CD4-positive, alpha-beta memory T cell (primary cell): ENCODE data around the gene SEMA4B. TPM values are rescaled to one million over a fixed set of nuclear protein-coding genes. Genes with fewer than 3 reads are reported as not detected.

Experiments
- CTCF ChIA-PET: fragments of 350-600 bp; sonication (Branson Sonifier 250); formaldehyde crosslinking; loops from one replicate; lab custom pipeline; 2021; ENCODE audit warnings: inconsistent platforms; ENCODE audit not compliant: partially characterized antibody; lab: Charles Lee
- POLR2A ChIA-PET: fragments of 350-600 bp; sonication (Branson Sonifier 250); formaldehyde crosslinking; loops from one replicate; lab custom pipeline; 2021; ENCODE audit not compliant: partially characterized antibody; lab: Charles Lee
- DNase-seq, 5 donors: peaks; one replicate each; pipeline versions ENCODE4 v3.0.0 to v3.0.0-alpha.2; 2020 to 2022; ENCODE audit warnings: mixed read lengths in 1 of 5
- H3K27ac ChIP-seq: one replicate; pipeline ENCODE4 v1.7.0; 2013; ENCODE audit warnings: low read depth, low read length
- H3K27me3 ChIP-seq: 2 replicates; pipeline ENCODE4 v1.7.0; 2013; ENCODE audit warnings: mild to moderate bottlenecking, low read length, moderate library complexity; ENCODE audit not compliant: insufficient read depth
- H3K36me3 ChIP-seq: 2 replicates; pipeline ENCODE4 v1.7.0; 2013; ENCODE audit warnings: mild to moderate bottlenecking, low read length, moderate library complexity; ENCODE audit not compliant: insufficient read depth
- H3K4me1 ChIP-seq: 2 replicates; pipeline ENCODE4 v1.7.0; 2013; ENCODE audit warnings: mild to moderate bottlenecking, low read length, moderate library complexity; ENCODE audit not compliant: insufficient read depth
- H3K4me3 ChIP-seq, 2 donors: one replicate each; pipeline ENCODE4 v1.7.0; 2013; ENCODE audit warnings: low read length in 2 of 2, mild to moderate bottlenecking in 1 of 2
- H3K9me3 ChIP-seq, 2 donors: one replicate each; pipeline ENCODE4 v1.7.0; 2013; ENCODE audit warnings: low read length in 2 of 2, control low read depth in 1 of 2; ENCODE audit not compliant: control insufficient read depth in 1 of 2
- H3K27ac Mint-ChIP-seq, 7 donors: one replicate each; pipeline ENCODE4 v1.8.0; 2020 to 2021; ENCODE audit warnings: mixed read lengths in 7 of 7, mild to moderate bottlenecking in 6 of 7, inconsistent platforms in 3 of 7, moderate library complexity in 3 of 7
- H3K27me3 Mint-ChIP-seq, 2 donors: one replicate each; pipeline ENCODE4 v1.8.0; 2020 to 2021; ENCODE audit warnings: mixed read lengths in 2 of 2
- H3K36me3 Mint-ChIP-seq, 2 donors: one replicate each; pipeline ENCODE4 v1.8.0; 2020 to 2021; ENCODE audit warnings: mixed read lengths in 2 of 2, inconsistent platforms in 1 of 2, mild to moderate bottlenecking in 1 of 2
- H3K4me1 Mint-ChIP-seq, 4 donors: one replicate each; pipeline ENCODE4 v1.8.0; 2020 to 2021; ENCODE audit warnings: mixed read lengths in 4 of 4, mild to moderate bottlenecking in 1 of 4
- H3K4me3 Mint-ChIP-seq, 8 donors: one replicate each; pipeline ENCODE4 v1.8.0; 2020 to 2021; ENCODE audit warnings: mixed read lengths in 8 of 8, mild to moderate bottlenecking in 7 of 8, moderate library complexity in 6 of 8, inconsistent platforms in 3 of 8
- H3K9me3 Mint-ChIP-seq, 8 donors: one replicate each; pipeline ENCODE4 v1.8.0; 2020 to 2021; ENCODE audit warnings: mixed read lengths in 8 of 8, mild to moderate bottlenecking in 5 of 8, inconsistent platforms in 3 of 8, moderate library complexity in 1 of 8
- intact Hi-C: fragments of 100-400 bp; cut with micrococcal nuclease; formaldehyde crosslinking; loops from one replicate; pipeline ENCODE4 v1.15.1; 2023
- polyA plus RNA-seq, 2 donors: library from polyadenylated mRNA; unstranded; fragments of 300-500 nt; fragmentation: Illumina TruSeq; gene quantifications; one replicate each; pipeline ENCODE4 v1.2.3, GENCODE V29; 2021
- total RNA-seq, 2 experiments: library from RNA; stranded (reverse); gene quantifications; one replicate each; pipeline ENCODE4 v1.2.3, GENCODE V29; 2021

The SEMA4B gene
- total and polyA plus RNA-seq, 4 experiments from 2014 or later: 4.4 to 23.0 (median 14.7) TPM

- ChIA-PET POLR2A (interaction anchor here (0.9 to 2.6 kb wide), 3 partner anchors 10 to 20 kb away, joined by 3 to 10 read pairs (median 4); partner anchors contain the start of genes CIB1 and GDPGP1), CTCF (interaction anchor here (0.8 to 3.8 kb wide), 17 partner anchors 11 to 98 kb away, joined by 3 to 22 read pairs (median 4); partner anchors contain the start of genes CIB1, GDPGP1, SEMA4B and TTLL13)
- H3K4me3 Mint-ChIP-seq: no peak overlapping the region
- no peak overlapping the region for H3K27ac ChIP-seq
- H3K9me3 ChIP-seq: no peaks in the 10 kb centered on the region
- H3K27ac Mint-ChIP-seq: no peak overlapping the region
- H3K4me1 ChIP-seq: no peaks in the 10 kb centered on the region
- H3K4me1 Mint-ChIP-seq: peaks cover 6 to 13% (median 8%) of the 10 kb centered on the region in 4 donors
- intact Hi-C loops: loop anchor here (1.0 kb wide), 1 partner anchor 10 kb away; no protein-coding TSS in a partner anchor
- peaks cover 16% of the 10 kb centered on the region for H3K36me3 ChIP-seq
- H3K27me3 Mint-ChIP-seq: no peaks in the 10 kb centered on the region
- no peak overlapping the region for H3K4me3 ChIP-seq
- peaks cover 8 to 21% of the 10 kb centered on the region in 2 donors for H3K36me3 Mint-ChIP-seq
- DNase-seq: no peak
- no peaks in the 10 kb centered on the region for H3K9me3 Mint-ChIP-seq
- H3K27me3 ChIP-seq: no peaks in the 10 kb centered on the region
Observed at GRCh38 chr15:90221246-90221900, 20.2 kb downstream of the SEMA4B start.

- H3K27me3 ChIP-seq: no peaks in the 10 kb centered on the region
- peaks cover 17% of the 10 kb centered on the region for H3K36me3 ChIP-seq
- intact Hi-C loops: no loop called here
- CTCF ChIA-PET: interaction anchor here (0.7 to 3.8 kb wide), 6 partner anchors 10 to 79 kb away, joined by 3 to 22 read pairs (median 5); partner anchors contain the start of genes CIB1, GDPGP1, SEMA4B and TTLL13
- POLR2A ChIA-PET: interaction anchor here (2.6 kb wide), 1 partner anchor 11 kb away, joined by 10 read pairs; the partner anchor contains the start of genes CIB1 and GDPGP1
- DNase-seq: no peak
- no peaks in the 10 kb centered on the region for H3K9me3 ChIP-seq
- H3K4me3 ChIP-seq: no peak overlapping the region
- H3K27me3 Mint-ChIP-seq: no peaks in the 10 kb centered on the region
- no peak overlapping the region for H3K27ac ChIP-seq
- peaks cover 8 to 21% of the 10 kb centered on the region in 2 donors for H3K36me3 Mint-ChIP-seq
- H3K4me1 Mint-ChIP-seq: peaks cover 6 to 13% (median 8%) of the 10 kb centered on the region in 4 donors
- H3K4me1 ChIP-seq: no peaks in the 10 kb centered on the region
- no peak overlapping the region for H3K4me3 Mint-ChIP-seq
- no peak overlapping the region for H3K27ac Mint-ChIP-seq
- no peaks in the 10 kb centered on the region for H3K9me3 Mint-ChIP-seq
Observed at GRCh38 chr15:90222547-90222946, 21.4 kb downstream of the SEMA4B start.

- H3K9me3 Mint-ChIP-seq: no peaks in the 10 kb centered on the region
- Histone ChIP-seq H3K4me3 (no peak overlapping the region), H3K27me3 (no peaks in the 10 kb centered on the region), H3K36me3 (peaks cover 28% of the 10 kb centered on the region), H3K9me3 (no peaks in the 10 kb centered on the region), H3K4me1 (no peaks in the 10 kb centered on the region), H3K27ac (no peak overlapping the region)
- peaks cover 8 to 21% of the 10 kb centered on the region in 2 donors for H3K36me3 Mint-ChIP-seq
- peak overlapping the region in 1 of 7 donors; percentile 15 for H3K27ac Mint-ChIP-seq
- POLR2A ChIA-PET: interaction anchor here (1.3 kb wide), 1 partner anchor 9 kb away, joined by 3 read pairs; no protein-coding TSS in a partner anchor
- peaks cover 6 to 12% (median 7%) of the 10 kb centered on the region in 4 donors for H3K4me1 Mint-ChIP-seq
- H3K4me3 Mint-ChIP-seq: no peak overlapping the region
- CTCF ChIA-PET: interaction anchor here (0.7 kb wide), 1 partner anchor 61 kb away, joined by 3 read pairs; no protein-coding TSS in a partner anchor
- H3K27me3 Mint-ChIP-seq: no peaks in the 10 kb centered on the region
- intact Hi-C loops: no loop called here
- DNase-seq: no peak
Observed at GRCh38 chr15:90223441-90224165, 22.5 kb downstream of the SEMA4B start.

- ChIA-PET POLR2A (interaction anchor here (1.3 kb wide), 1 partner anchor 23 kb away, joined by 3 read pairs; no protein-coding TSS in a partner anchor), CTCF (no interaction called here)
- Histone ChIP-seq H3K27me3 (no peaks in the 10 kb centered on the region), H3K4me3 (no peak overlapping the region), H3K27ac (no peak overlapping the region), H3K4me1 (peaks cover 12% of the 10 kb centered on the region), H3K9me3 (no peaks in the 10 kb centered on the region), H3K36me3 (peaks cover 41% of the 10 kb centered on the region)
- H3K27me3 Mint-ChIP-seq: no peaks in the 10 kb centered on the region
- peaks cover 20 to 31% of the 10 kb centered on the region in 2 donors for H3K36me3 Mint-ChIP-seq
- peaks cover 0 to 2% (median 0%) of the 10 kb centered on the region in 8 donors for H3K9me3 Mint-ChIP-seq
- intact Hi-C loops: no loop called here
- peaks cover 4 to 18% (median 12%) of the 10 kb centered on the region in 4 donors for H3K4me1 Mint-ChIP-seq
- H3K27ac Mint-ChIP-seq: no peak overlapping the region
- DNase-seq: no peak
- H3K4me3 Mint-ChIP-seq: no peak overlapping the region
Observed at GRCh38 chr15:90225047-90225446, 23.9 kb downstream of the SEMA4B start.

GRCh38 chr15:90225504-90226234 is 24.5 kb downstream of the SEMA4B start:
- POLR2A ChIA-PET: interaction anchor here (1.3 kb wide), 1 partner anchor 24 kb away, joined by 3 read pairs; no protein-coding TSS in a partner anchor
- H3K36me3 ChIP-seq: peaks cover 47% of the 10 kb centered on the region
- Mint-ChIP-seq H3K27me3 (no peaks in the 10 kb centered on the region), H3K4me3 (no peak overlapping the region), H3K27ac (peak overlapping the region in 4 of 7 donors; percentile 22 to 75 (median 50)), H3K36me3 (peaks cover 21 to 32% of the 10 kb centered on the region in 2 donors), H3K9me3 (peaks cover 0 to 2% (median 0%) of the 10 kb centered on the region in 8 donors), H3K4me1 (peaks cover 7 to 24% (median 15%) of the 10 kb centered on the region in 4 donors)
- intact Hi-C loops: no loop called here
- H3K4me3 ChIP-seq: no peak overlapping the region
- no peak overlapping the region for H3K27ac ChIP-seq
- no peaks in the 10 kb centered on the region for H3K27me3 ChIP-seq
- peaks cover 18% of the 10 kb centered on the region for H3K4me1 ChIP-seq
- H3K9me3 ChIP-seq: no peaks in the 10 kb centered on the region
- no peak for DNase-seq
- CTCF ChIA-PET: interaction anchor here (1.0 kb wide), 1 partner anchor 73 kb away, joined by 3 read pairs; no protein-coding TSS in a partner anchor

- H3K36me3 ChIP-seq: peaks cover 47% of the 10 kb centered on the region
- Mint-ChIP-seq H3K27ac (peak overlapping the region in 5 of 7 donors; percentile 17 to 79 (median 73)), H3K4me3 (peak overlapping the region in 1 of 8 donors; percentile 17), H3K4me1 (peaks cover 21 to 38% (median 31%) of the 10 kb centered on the region in 4 donors), H3K27me3 (no peaks in the 10 kb centered on the region), H3K9me3 (peaks cover 0 to 4% (median 0%) of the 10 kb centered on the region in 8 donors), H3K36me3 (peaks cover 29 to 41% of the 10 kb centered on the region in 2 donors)
- H3K27me3 ChIP-seq: no peaks in the 10 kb centered on the region
- H3K9me3 ChIP-seq: no peaks in the 10 kb centered on the region
- no peak overlapping the region for H3K4me3 ChIP-seq
- intact Hi-C loops: no loop called here
- ChIA-PET POLR2A (interaction anchor here (7.4 kb wide), 1 partner anchor 25 kb away, joined by 130 read pairs; the partner anchor contains the start of gene SEMA4B), CTCF (interaction anchor here (1.0 to 1.2 kb wide), 2 partner anchors 36 to 41 kb away, joined by 3 read pairs; no protein-coding TSS in a partner anchor)
- DNase-seq: no peak
- H3K27ac ChIP-seq: no peak overlapping the region
- peaks cover 33% of the 10 kb centered on the region for H3K4me1 ChIP-seq
Observed at GRCh38 chr15:90227336-90227735, 26.2 kb downstream of the SEMA4B start.
